ENCODE measurements around the gene SF3A2.

DNA sequence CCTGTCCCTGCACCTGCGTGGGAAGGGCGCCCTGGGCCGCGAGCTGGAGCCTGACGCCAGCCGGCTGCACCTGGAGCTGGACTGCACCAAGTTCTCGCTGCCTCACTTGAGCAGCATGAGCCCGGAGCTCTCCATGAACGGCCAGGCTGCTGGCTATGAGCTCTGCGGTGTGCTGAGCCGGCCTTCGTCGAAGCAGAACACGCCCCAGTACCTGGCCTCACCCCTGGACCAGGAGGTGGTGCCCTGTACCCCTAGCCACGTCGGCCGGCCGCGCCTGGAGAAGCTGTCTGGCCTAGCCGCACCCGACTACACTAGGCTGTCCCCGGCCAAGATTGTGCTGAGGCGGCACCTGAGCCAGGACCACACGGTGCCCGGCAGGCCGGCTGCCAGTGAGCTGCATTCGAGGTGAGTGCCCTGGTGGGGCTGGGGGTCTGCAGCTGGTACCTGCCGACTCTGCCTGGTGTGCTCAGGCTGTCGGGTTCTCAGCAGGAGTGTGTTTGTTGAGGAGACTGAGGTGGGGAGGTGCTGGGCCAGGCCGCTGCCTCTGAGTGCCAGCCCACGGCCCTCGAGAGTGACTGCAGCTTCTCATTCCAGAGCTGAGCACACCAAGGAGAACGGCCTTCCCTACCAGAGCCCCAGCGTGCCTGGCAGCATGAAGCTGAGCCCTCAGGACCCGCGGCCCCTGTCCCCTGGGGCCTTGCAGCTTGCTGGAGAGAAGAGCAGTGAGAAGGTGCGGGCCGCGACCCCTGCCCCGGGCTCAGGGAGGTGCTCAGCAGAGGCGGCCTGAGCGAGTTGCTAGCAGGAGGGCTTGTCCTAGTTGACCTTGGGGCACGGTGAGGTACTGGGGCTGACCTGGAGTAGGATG is 20.0 kb upstream of the SF3A2 start:
- TF ChIP-seq, protein P1, sequence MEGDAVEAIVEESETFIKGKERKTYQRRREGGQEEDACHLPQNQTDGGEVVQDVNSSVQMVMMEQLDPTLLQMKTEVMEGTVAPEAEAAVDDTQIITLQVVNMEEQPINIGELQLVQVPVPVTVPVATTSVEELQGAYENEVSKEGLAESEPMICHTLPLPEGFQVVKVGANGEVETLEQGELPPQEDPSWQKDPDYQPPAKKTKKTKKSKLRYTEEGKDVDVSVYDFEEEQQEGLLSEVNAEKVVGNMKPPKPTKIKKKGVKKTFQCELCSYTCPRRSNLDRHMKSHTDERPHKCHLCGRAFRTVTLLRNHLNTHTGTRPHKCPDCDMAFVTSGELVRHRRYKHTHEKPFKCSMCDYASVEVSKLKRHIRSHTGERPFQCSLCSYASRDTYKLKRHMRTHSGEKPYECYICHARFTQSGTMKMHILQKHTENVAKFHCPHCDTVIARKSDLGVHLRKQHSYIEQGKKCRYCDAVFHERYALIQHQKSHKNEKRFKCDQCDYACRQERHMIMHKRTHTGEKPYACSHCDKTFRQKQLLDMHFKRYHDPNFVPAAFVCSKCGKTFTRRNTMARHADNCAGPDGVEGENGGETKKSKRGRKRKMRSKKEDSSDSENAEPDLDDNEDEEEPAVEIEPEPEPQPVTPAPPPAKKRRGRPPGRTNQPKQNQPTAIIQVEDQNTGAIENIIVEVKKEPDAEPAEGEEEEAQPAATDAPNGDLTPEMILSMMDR (IDR thresholded peaks at IDR 0.05), result no peak
- TF ChIP-seq POLR2A (IDR thresholded peaks at IDR 0.05) (no peak), EP300 (IDR thresholded peaks at IDR 0.05) (no peak)
